ENCODE data around the gene FUBP1. TPM values are rescaled to one million over a fixed set of nuclear protein-coding genes. Genes with fewer than 3 reads are reported as not detected.

Gene FUBP1
- total and polyA plus RNA-seq, 2 donors (not counting 3 experiments of a cell fraction or from before 2014, with no cell fraction given), result 112 to 166 TPM

DNA sequence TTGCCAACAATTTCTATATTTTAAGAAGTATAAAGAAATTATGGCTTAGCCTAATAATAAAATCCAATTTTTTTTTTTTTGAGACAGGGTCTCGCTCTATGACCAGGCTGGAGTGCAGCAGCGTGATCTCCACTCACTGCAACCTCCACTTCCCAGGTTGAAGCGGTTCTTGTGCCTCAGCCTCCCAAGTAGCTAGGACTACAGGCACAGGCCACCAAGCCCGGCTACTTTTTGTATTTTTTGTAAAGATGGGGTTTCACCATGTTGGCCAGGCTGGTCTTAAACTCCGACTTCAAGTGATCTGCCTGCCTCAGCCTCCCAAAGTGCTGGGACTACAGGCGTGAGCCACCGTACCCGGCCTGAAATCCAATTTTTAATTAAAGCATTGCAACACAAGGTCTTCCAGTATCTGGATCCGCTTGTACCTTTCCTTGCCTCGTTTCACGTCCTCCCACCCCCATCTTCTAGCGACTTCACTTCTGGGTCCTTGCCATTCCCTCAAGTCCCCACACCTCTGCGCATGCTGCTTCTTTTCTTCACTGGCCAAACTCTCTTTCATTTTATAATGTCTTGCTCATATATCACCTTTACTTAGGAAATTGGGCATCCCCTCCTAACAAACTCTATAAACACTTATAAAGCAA lies 2.3 kb downstream of the FUBP1 start:
- peak overlapping the region; percentile 100 for H3K9ac ChIP-seq (replicated peaks; ENCODE audit: extremely low read depth, insufficient read depth, low read length)
- peaks cover 37% of the 10 kb centered on the region for H3K4me1 ChIP-seq (ENCODE audit: control insufficient read depth, extremely low read depth, insufficient read depth, low read length)
- ChIA-PET CTCF (interaction anchor here (0.9 to 4.4 kb wide), 8 partner anchors 12 to 138 kb away, joined by 3 to 70 read pairs (median 3); partner anchors contain the start of gene DNAJB4), POLR2A (interaction anchor here (0.7 to 4.7 kb wide), 4 partner anchors 8 to 138 kb away, joined by 3 to 122 read pairs (median 4); partner anchors contain the start of gene DNAJB4)
- no peak overlapping the region for H3K27ac ChIP-seq (ENCODE audit: insufficient read depth, low read depth, low read length)
- H3K36me3 ChIP-seq (ENCODE audit: control insufficient read depth in 2 of 2, extremely low read depth in 1 of 2, insufficient read depth in 2 of 2, low read length in 2 of 2), result no peaks in the 10 kb centered on the region
- BruUV-seq (replicated peaks), result no TSS peak
- peak overlapping the region; percentile 85 for H3K4me2 ChIP-seq (ENCODE audit: insufficient read depth, low read length)
- H4K20me1 ChIP-seq (replicated peaks; ENCODE audit: control insufficient read depth, extremely low read depth, insufficient read depth, low read length), result peaks cover 14% of the 10 kb centered on the region
- peak overlapping the region; percentile 43 to 100 (median 95) for H3K4me3 ChIP-seq (replicated peaks in 1 of 3; ENCODE audit: insufficient read depth in 1 of 3, low read depth in 1 of 3, low read length in 3 of 3)
- peaks cover 95% of the 10 kb centered on the region for H3K79me2 ChIP-seq (ENCODE audit: control insufficient read depth, insufficient read depth, low read length)
- H3K9me1 ChIP-seq (replicated peaks; ENCODE audit: control insufficient read depth, extremely low read depth, insufficient read depth, low read length), result no peaks in the 10 kb centered on the region
- H2AFZ ChIP-seq (ENCODE audit: low read depth, low read length), result no peak overlapping the region
- TF ChIP-seq MYC (IDR thresholded peaks at IDR 0.05; ENCODE audit: low read depth, low read length) (no peak), POLR2A (IDR thresholded peaks at IDR 0.05; ENCODE audit: low read depth, low read length) (no peak), GATA2 (IDR thresholded peaks at IDR 0.05; ENCODE audit: insufficient read depth, insufficient read length, low read depth, low read length) (no peak), JUN (IDR thresholded peaks at IDR 0.05; ENCODE audit: borderline replicate concordance, insufficient read depth, insufficient read length, low read depth) (no peak), EZH2 (IDR thresholded peaks at IDR 0.05; ENCODE audit: borderline replicate concordance, low read depth, low read length, severe bottlenecking) (no peak), FOS (IDR thresholded peaks at IDR 0.05; ENCODE audit: borderline replicate concordance, insufficient read depth, low read length) (no peak), POLR2AphosphoS5 (IDR thresholded peaks at IDR 0.05; ENCODE audit: insufficient read depth, low read depth, low read length) (no peak)
- TF ChIP-seq, protein P1, sequence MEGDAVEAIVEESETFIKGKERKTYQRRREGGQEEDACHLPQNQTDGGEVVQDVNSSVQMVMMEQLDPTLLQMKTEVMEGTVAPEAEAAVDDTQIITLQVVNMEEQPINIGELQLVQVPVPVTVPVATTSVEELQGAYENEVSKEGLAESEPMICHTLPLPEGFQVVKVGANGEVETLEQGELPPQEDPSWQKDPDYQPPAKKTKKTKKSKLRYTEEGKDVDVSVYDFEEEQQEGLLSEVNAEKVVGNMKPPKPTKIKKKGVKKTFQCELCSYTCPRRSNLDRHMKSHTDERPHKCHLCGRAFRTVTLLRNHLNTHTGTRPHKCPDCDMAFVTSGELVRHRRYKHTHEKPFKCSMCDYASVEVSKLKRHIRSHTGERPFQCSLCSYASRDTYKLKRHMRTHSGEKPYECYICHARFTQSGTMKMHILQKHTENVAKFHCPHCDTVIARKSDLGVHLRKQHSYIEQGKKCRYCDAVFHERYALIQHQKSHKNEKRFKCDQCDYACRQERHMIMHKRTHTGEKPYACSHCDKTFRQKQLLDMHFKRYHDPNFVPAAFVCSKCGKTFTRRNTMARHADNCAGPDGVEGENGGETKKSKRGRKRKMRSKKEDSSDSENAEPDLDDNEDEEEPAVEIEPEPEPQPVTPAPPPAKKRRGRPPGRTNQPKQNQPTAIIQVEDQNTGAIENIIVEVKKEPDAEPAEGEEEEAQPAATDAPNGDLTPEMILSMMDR (IDR thresholded peaks at IDR 0.05; ENCODE audit: extremely low read depth in 1 of 2, insufficient read depth in 1 of 2, low read depth in 1 of 2, low read length in 2 of 2), result no peak
- no peaks in the 10 kb centered on the region for H3K27me3 ChIP-seq (ENCODE audit: control insufficient read depth in 2 of 2, insufficient read depth in 2 of 2, low read length in 2 of 2)
- dilution Hi-C loops (cut with MboI; ENCODE audit: extremely low pct_ligation_motif_present, low sequenced_read_pairs), result no loop called here
- DNase-seq (ENCODE audit: low read depth, low spot score) (peak; percentile 24), FAIRE-seq (no peak)
- no peaks in the 10 kb centered on the region for H3K9me3 ChIP-seq (replicated peaks; ENCODE audit: control insufficient read depth, insufficient read depth, low read length)
- intact Hi-C loops (cut with micrococcal nuclease), result no loop called here
